H1 (cell line): ENCODE data around the gene MAP1A. TPM values are rescaled to one million over a fixed set of nuclear protein-coding genes. Genes with fewer than 3 reads are reported as not detected.

Experiments used
- CTCF ChIA-PET: fragments of 300-600 bp; sonication (Branson Sonifier 250); formaldehyde crosslinking; loops from one replicate; lab custom pipeline; 2021; ENCODE audit not compliant: partially characterized antibody; lab: Charles Lee
- POLR2A ChIA-PET: fragments of 300-600 bp; sonication (Branson Sonifier 250); formaldehyde crosslinking; loops from one replicate; lab custom pipeline; 2021; ENCODE audit warnings: inconsistent platforms; ENCODE audit not compliant: partially characterized antibody; lab: Charles Lee
- DNase-seq, 2 experiments: peaks; one replicate each; pipeline versions ENCODE4 v3.0.0 to v3.0.0-alpha.2; 2010 to 2022; ENCODE audit warnings: low spot score in 2 of 2, low read depth in 1 of 2, mixed read lengths in 1 of 2
- FAIRE-seq: peaks from 2 replicates; lab custom pipeline; 2011; peaks lifted over from hg19 to GRCh38; lab: Jason Lieb, UNC
- H2AFZ ChIP-seq: 2 replicates; pipeline ENCODE4 v1.8.1; 2012; ENCODE audit warnings: low read length, inconsistent platforms
- H2AK5ac ChIP-seq: 2 replicates; pipeline ENCODE4 v1.6.1; 2013; ENCODE audit warnings: low read depth, low read length
- H2BK120ac ChIP-seq: replicated peaks from 2 replicates; pipeline ENCODE3; 2013; ENCODE audit warnings: low read depth, low read length, inconsistent platforms
- H2BK12ac ChIP-seq: 2 replicates; pipeline ENCODE4 v1.6.1; 2013; ENCODE audit warnings: low read depth, low read length
- H2BK15ac ChIP-seq: 2 replicates; pipeline ENCODE4 v1.6.1; 2013; ENCODE audit warnings: low read length
- H2BK20ac ChIP-seq: 2 replicates; pipeline ENCODE4 v1.6.1; 2013; ENCODE audit warnings: low read length
- H2BK5ac ChIP-seq: 2 replicates; pipeline ENCODE4 v1.6.1; 2013; ENCODE audit warnings: low read depth, low read length
- H3K14ac ChIP-seq: 2 replicates; pipeline ENCODE4 v1.6.1; 2013; ENCODE audit warnings: inconsistent platforms; ENCODE audit not compliant: insufficient read length
- H3K18ac ChIP-seq: 2 replicates; pipeline ENCODE4 v1.6.1; 2013; ENCODE audit warnings: low read length; ENCODE audit errors: extremely low read depth
- H3K23ac ChIP-seq: 2 replicates; pipeline ENCODE4 v1.6.1; 2013; ENCODE audit warnings: inconsistent platforms; ENCODE audit not compliant: insufficient read length
- H3K23me2 ChIP-seq: 2 replicates; pipeline ENCODE4 v1.6.1; 2013; ENCODE audit warnings: low read depth, low read length
- H3K27ac ChIP-seq: 2 replicates; pipeline ENCODE4 v1.6.1; 2011; ENCODE audit warnings: low read depth, low read length, inconsistent platforms
- H3K27me3 ChIP-seq, 4 experiments: replicated peaks in 1 of 4; 1 replicate in 1 of 4; 2 replicates in 3 of 4; pipeline versions ENCODE4 v1.6.1 to v1.8.1; 2011 to 2013; ENCODE audit warnings: low read length in 3 of 4, mild to moderate bottlenecking in 3 of 4, inconsistent platforms in 2 of 4, mixed read lengths in 2 of 4, moderate library complexity in 1 of 4; ENCODE audit not compliant: control insufficient read depth in 3 of 4, insufficient read depth in 3 of 4; ENCODE audit errors: extremely low read depth in 1 of 4
- H3K36me3 ChIP-seq, 4 experiments: 2 replicates each; pipeline versions ENCODE4 v1.6.1 to v1.8.1; 2011 to 2013; ENCODE audit warnings: mild to moderate bottlenecking in 4 of 4, low read length in 3 of 4, moderate library complexity in 2 of 4, control low read depth in 1 of 4, inconsistent platforms in 1 of 4; ENCODE audit not compliant: insufficient read depth in 4 of 4, control insufficient read depth in 2 of 4
- H3K4ac ChIP-seq: replicated peaks from 2 replicates; pipeline ENCODE3; 2013; ENCODE audit warnings: low read length, low read depth, mixed read lengths, inconsistent platforms; ENCODE audit not compliant: insufficient read length
- H3K4me1 ChIP-seq, 4 experiments: replicated peaks in 1 of 4; 1 replicate in 1 of 4; 2 replicates in 3 of 4; pipeline versions ENCODE4 v1.6.1 to v1.8.1; 2011 to 2013; ENCODE audit warnings: low read length in 3 of 4, inconsistent platforms in 2 of 4, mixed read lengths in 1 of 4; ENCODE audit not compliant: insufficient read depth in 4 of 4, control insufficient read depth in 3 of 4
- H3K4me2 ChIP-seq, 2 experiments: 2 replicates each; pipeline versions ENCODE4 v1.6.1 to v1.8.1; 2011 to 2013; ENCODE audit warnings: low read depth in 2 of 2, low read length in 2 of 2, control low read depth in 1 of 2, inconsistent platforms in 1 of 2, mild to moderate bottlenecking in 1 of 2; ENCODE audit not compliant: insufficient read depth in 1 of 2
- H3K4me3 ChIP-seq, 4 experiments: fragments of 200-600, 300-600 bp in 1 of 4; sonication (generic), shearing (Covaris generic), sonication (Bioruptor Twin) in 1 of 4; 2 replicates each; pipeline versions ENCODE4 v1.5.1 to v1.8.1; 2011 to 2016; ENCODE audit warnings: low read length in 4 of 4, low read depth in 3 of 4, control low read depth in 2 of 4, inconsistent platforms in 2 of 4, mild to moderate bottlenecking in 2 of 4, mixed read lengths in 1 of 4, moderate library complexity in 1 of 4; ENCODE audit not compliant: insufficient read depth in 2 of 4; ENCODE audit errors: extremely low read depth in 1 of 4
- H3K56ac ChIP-seq: replicated peaks from 2 replicates; pipeline ENCODE3; 2013; ENCODE audit warnings: low read depth, mild to moderate bottlenecking, mixed read lengths, low read length, inconsistent platforms; ENCODE audit not compliant: insufficient read length
- H3K79me1 ChIP-seq: 2 replicates; pipeline ENCODE4 v1.6.1; 2013; ENCODE audit warnings: low read depth, low read length, control low read depth
- H3K79me2 ChIP-seq, 2 experiments: 2 replicates each; pipeline versions ENCODE4 v1.6.1 to v1.8.1; 2012 to 2013; ENCODE audit warnings: low read length in 2 of 2, mild to moderate bottlenecking in 2 of 2, inconsistent platforms in 1 of 2; ENCODE audit not compliant: insufficient read depth in 2 of 2, control insufficient read depth in 1 of 2
- H3K9ac ChIP-seq, 4 experiments: replicated peaks in 1 of 4; 1 replicate in 1 of 4; 2 replicates in 3 of 4; pipeline versions ENCODE4 v1.6.1 to v1.8.1; 2011 to 2013; ENCODE audit warnings: low read depth in 3 of 4, low read length in 3 of 4, control low read depth in 2 of 4, mild to moderate bottlenecking in 2 of 4, moderate library complexity in 2 of 4, inconsistent platforms in 1 of 4; ENCODE audit errors: extremely low read depth in 1 of 4
- H3K9me3 ChIP-seq, 2 experiments: 2 replicates each; pipeline versions ENCODE4 v1.6.1 to v1.8.1; 2012 to 2013; ENCODE audit warnings: mild to moderate bottlenecking in 2 of 2, moderate library complexity in 2 of 2, control low read depth in 1 of 2, inconsistent platforms in 1 of 2, low read depth in 1 of 2, low read length in 1 of 2, mixed read lengths in 1 of 2; ENCODE audit not compliant: insufficient read depth in 2 of 2
- H4K20me1 ChIP-seq, 2 experiments: replicated peaks in 1 of 2; 2 replicates each; pipeline versions ENCODE3 to v1.8.1; 2011 to 2013; ENCODE audit warnings: inconsistent platforms in 2 of 2, low read length in 2 of 2, mild to moderate bottlenecking in 1 of 2; ENCODE audit not compliant: insufficient read depth in 2 of 2, control insufficient read depth in 1 of 2
- H4K5ac ChIP-seq: 2 replicates; pipeline ENCODE4 v1.6.1; 2013; ENCODE audit warnings: low read length, low read depth, mixed read lengths, inconsistent platforms; ENCODE audit not compliant: insufficient read length
- H4K8ac ChIP-seq: 2 replicates; pipeline ENCODE4 v1.8.0; 2013; ENCODE audit warnings: mild to moderate bottlenecking, moderate library complexity, low read length, inconsistent platforms; ENCODE audit not compliant: insufficient read depth; ENCODE audit errors: extremely low read depth
- H4K91ac ChIP-seq: replicated peaks from 2 replicates; pipeline ENCODE3; 2013; ENCODE audit warnings: low read length, mixed read lengths, inconsistent platforms; ENCODE audit not compliant: insufficient read length
- CTCF ChIP-seq, 3 experiments: IDR thresholded peaks; 1 replicate in 2 of 3; 2 replicates in 1 of 3; pipeline versions ENCODE4 v1.5.1 to v1.6.1; 2011; ENCODE audit warnings: low read length in 3 of 3, mild to moderate bottlenecking in 3 of 3, inconsistent platforms in 2 of 3, low read depth in 1 of 3, moderate library complexity in 1 of 3; ENCODE audit not compliant: insufficient read depth in 1 of 3; ENCODE audit errors: control extremely low read depth in 1 of 3
- GTF2F1 ChIP-seq: IDR thresholded peaks from 2 replicates; pipeline ENCODE4 v1.6.1; 2012; ENCODE audit warnings: low read depth, low read length, improper control_type of control experiment, borderline replicate concordance
- KDM1A ChIP-seq: fragments of 200-600, 300-600 bp; sonication (generic); IDR thresholded peaks from 2 replicates; pipeline ENCODE4 v1.7.1; 2016; ENCODE audit warnings: mild to moderate bottlenecking, low read length, borderline replicate concordance
- KDM5A ChIP-seq: fragments of 200-600 bp; IDR thresholded peaks from 2 replicates; pipeline ENCODE4 v1.7.1; 2012; ENCODE audit warnings: mild to moderate bottlenecking, low read length, inconsistent platforms, mixed read lengths
- NANOG ChIP-seq: IDR thresholded peaks from 2 replicates; pipeline ENCODE4 v1.6.1; 2011; ENCODE audit warnings: low read length, low read depth, mild to moderate bottlenecking, inconsistent platforms; ENCODE audit not compliant: insufficient read depth, poor library complexity, severe bottlenecking
- RFX5 ChIP-seq: IDR thresholded peaks from 2 replicates; pipeline ENCODE4 v1.6.1; 2011; ENCODE audit warnings: low read depth, low read length, improper control_type of control experiment, borderline replicate concordance
- SP4 ChIP-seq: IDR thresholded peaks from 2 replicates; pipeline ENCODE4 v1.6.1; 2012; ENCODE audit warnings: low read length, inconsistent platforms
- TCF12 ChIP-seq: IDR thresholded peaks from 2 replicates; pipeline ENCODE4 v1.6.1; 2011; ENCODE audit warnings: low read depth, mild to moderate bottlenecking, low read length
- TEAD4 ChIP-seq: IDR thresholded peaks from 2 replicates; pipeline ENCODE4 v1.6.1; 2012; ENCODE audit warnings: low read depth, low read length, inconsistent platforms, mixed read lengths
- YY1 ChIP-seq: IDR thresholded peaks from 2 replicates; pipeline ENCODE4 v1.6.1; 2011; ENCODE audit warnings: low read depth, mild to moderate bottlenecking, low read length
- WGBS, 2 experiments: shearing (Covaris generic) in 1 of 2; methylation state at CpG; one replicate each; pipeline versions ENCODE4 v1.1.6 to v1.1.7; 2013 to 2015; ENCODE audit warnings: low lambda C conversion rate in 2 of 2, mixed read lengths in 2 of 2, inconsistent platforms in 1 of 2, low coverage in 1 of 2, missing lambda C conversion rate in 1 of 2; ENCODE audit not compliant: insufficient replicate concordance in 2 of 2, insufficient coverage in 1 of 2, insufficient read length in 1 of 2; ENCODE audit errors: extremely low coverage in 1 of 2, missing lambda C conversion rate in 1 of 2; 5-methylcytosine and 5-hydroxymethylcytosine counted together
- polyA plus RNA-seq, 7 experiments: library from polyadenylated mRNA; depleted of rRNA in 3 of 7; stranded (reverse) in 5 of 7; unstranded in 2 of 7; fragments of >200 nt in 5 of 7; fragments of 200-250 nt in 2 of 7; gene quantifications; 1 replicate in 5 of 7; 2 replicates in 1 of 7; 4 replicates in 1 of 7; pipeline versions ENCODE4 v1.2.1 to v1.2.3, GENCODE V29; 2011 to 2013; ENCODE audit warnings: missing spikeins in 2 of 7, mixed read lengths in 2 of 7
- total RNA-seq: library from RNA; stranded (reverse); fragmentation: NEBNext Ultra II Directional; extraction: Animal tissue kit (Norgen Biotek cat#: 25700); gene quantifications from 2 replicates; pipeline ENCODE4 v1.2.1, GENCODE V29; 2021

The MAP1A gene
- total and polyA plus RNA-seq, 2 of the 8 experiments (the other 6 are each of a cell fraction or from before 2014, with no cell fraction given), result 0.80 to 2.4 TPM

GRCh38 chr15:43508421-43508820, 9.0 kb upstream of the MAP1A start:
- Histone ChIP-seq H4K5ac (no peak overlapping the region), H3K4me1 (peaks cover 0 to 16% (median 5%) of the 10 kb centered on the region in 4 experiments; a peak in 6 of 7 replicates), H3K9me3 (no peaks in the 10 kb centered on the region), H3K79me1 (no peaks in the 10 kb centered on the region), H2BK15ac (no peak overlapping the region), H4K8ac (no peak overlapping the region), H4K20me1 (peaks cover 0 to 2% of the 10 kb centered on the region in 2 experiments), H3K27me3 (peaks cover 4 to 16% (median 10%) of the 10 kb centered on the region in 4 experiments), H2BK5ac (no peak overlapping the region), H3K18ac (no peak overlapping the region), H3K23me2 (peaks cover 10% of the 10 kb centered on the region), H2BK20ac (no peak overlapping the region), H2BK12ac (no peak overlapping the region), H2AFZ (no peak overlapping the region), H4K91ac (no peak overlapping the region), H3K4ac (no peak overlapping the region), H3K79me2 (no peaks in the 10 kb centered on the region), H3K4me3 (no peak overlapping the region), H3K23ac (no peak overlapping the region), H3K56ac (no peak overlapping the region), H3K36me3 (no peaks in the 10 kb centered on the region), H3K27ac (no peak overlapping the region), H3K9ac (no peak overlapping the region), H3K4me2 (no peak overlapping the region), H2BK120ac (no peak overlapping the region), H3K14ac (no peak overlapping the region), H2AK5ac (no peak overlapping the region)
- DNase-seq (no peak), FAIRE-seq (no peak)
- ChIA-PET POLR2A (interaction anchor here (5.0 kb wide), 1 partner anchor 16 kb away, joined by 81 read pairs; the partner anchor contains the start of gene TP53BP1), CTCF (interaction anchor here (1.0 to 1.5 kb wide), 2 partner anchors 9 to 267 kb away, joined by 3 read pairs; partner anchors contain the start of gene MAP1A)
- TF ChIP-seq GTF2F1 (no peak), YY1 (no peak), NANOG (no peak), KDM5A (no peak), KDM1A (no peak), CTCF (IDR thresholded peaks at IDR 0.05; ENCODE audit: control extremely low read depth in 1 of 3, insufficient read depth in 1 of 3, low read depth in 1 of 3, low read length in 3 of 3) (no peak), TCF12 (no peak), TEAD4 (no peak), RFX5 (no peak), SP4 (no peak)
- 89% methylated on average over 1 of the region's 1 CpG; no CpG with 5 or more reads in 1 of the 2 experiments for WGBS, 2 experiments
